GM12892 (cell line): ENCODE measurements around the gene HDAC4.

Experiments
- DNase-seq: peaks from one replicate; pipeline ENCODE4 v3.0.0; 2011; ENCODE audit not compliant: insufficient read length
- FAIRE-seq: peaks from 2 replicates; lab custom pipeline; 2011; peaks lifted over from hg19 to GRCh38; lab: Jason Lieb, UNC
- POLR2A ChIP-seq: IDR thresholded peaks from 2 replicates; pipeline ENCODE4 v1.6.1; 2011; ENCODE audit warnings: low read depth, low read length, control low read depth
- POLR2AphosphoS5 ChIP-seq: IDR thresholded peaks from 2 replicates; pipeline ENCODE4 v1.6.1; 2011; ENCODE audit warnings: low read depth, low read length, control low read depth
- TAF1 ChIP-seq: IDR thresholded peaks from 2 replicates; pipeline ENCODE4 v1.6.1; 2011; ENCODE audit warnings: low read depth, mild to moderate bottlenecking, control low read depth, low read length, borderline replicate concordance

The HDAC4 gene

GRCh38 chr2:239318790-239319661 lies 81.8 kb downstream of the HDAC4 start:
- DNase-seq, result no peak
- TF ChIP-seq TAF1, result 0 out of 2 replicates have a peak, but pooled peaks have one; percentile 15
- TF ChIP-seq POLR2AphosphoS5, result no peak
- TF ChIP-seq POLR2A, result no peak
- FAIRE-seq, result no peak

DNA sequence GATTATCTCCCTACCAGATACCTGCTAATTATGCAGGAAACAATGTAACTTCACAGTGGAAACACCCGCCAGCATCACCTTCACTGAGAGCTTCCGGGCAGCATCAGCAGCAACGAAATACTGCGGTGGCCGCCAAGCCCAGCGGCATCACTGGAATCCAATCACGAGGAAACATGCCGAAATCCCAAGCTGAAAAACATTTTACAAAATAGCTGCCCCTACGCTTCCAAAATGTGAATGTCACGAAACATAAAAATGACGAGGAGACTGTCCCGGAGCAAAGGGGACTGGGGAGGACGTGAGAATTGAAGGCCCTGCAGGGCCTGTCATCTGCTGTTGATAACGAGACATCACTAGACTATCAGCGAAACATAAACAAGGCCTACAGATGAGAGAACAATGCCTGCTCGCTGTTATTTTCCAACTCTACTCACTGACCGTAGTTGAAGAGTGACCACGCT lies 82.6 kb downstream of the HDAC4 start:
- DNase-seq, result no peak
- no peak for TF ChIP-seq TAF1
- no peak for TF ChIP-seq POLR2A
- TF ChIP-seq POLR2AphosphoS5, result no peak
- no peak for FAIRE-seq

GRCh38 chr2:239316562-239317465 lies 84.0 kb downstream of the HDAC4 start:
- TF ChIP-seq POLR2AphosphoS5, result no peak
- no peak for TF ChIP-seq POLR2A
- TF ChIP-seq TAF1, result no peak
- no peak for DNase-seq
- no peak for FAIRE-seq

DNA sequence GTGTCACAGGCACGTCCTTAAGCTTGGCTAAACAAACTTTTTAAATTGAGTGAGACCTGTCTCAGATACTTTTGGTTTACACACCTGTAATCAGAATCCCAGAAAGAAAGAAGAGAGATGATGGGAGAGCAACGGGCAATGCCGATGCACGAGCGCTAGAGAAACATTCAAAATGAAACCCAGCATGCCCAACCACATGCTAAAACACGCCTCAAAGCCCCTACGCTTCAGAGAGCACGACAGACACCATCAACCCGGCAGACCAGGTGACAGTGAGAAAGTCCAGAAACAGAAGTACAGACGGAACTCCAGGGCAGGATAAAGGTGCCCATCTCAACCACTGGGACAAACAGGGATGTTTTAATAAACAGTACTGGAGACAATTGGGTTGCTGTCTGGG lies 85.5 kb downstream of the HDAC4 start:
- DNase-seq, result no peak

GRCh38 chr2:239313776-239314175 lies 87.0 kb downstream of the HDAC4 start:
- DNase-seq (no peak), FAIRE-seq (no peak)
- TF ChIP-seq POLR2AphosphoS5 (no peak), POLR2A (no peak), TAF1 (no peak)

More for the DNA sequence above, 85.5 kb downstream of the HDAC4 start:
- TF ChIP-seq TAF1 (no peak), POLR2A (no peak), POLR2AphosphoS5 (no peak)
- FAIRE-seq, result no peak

DNA sequence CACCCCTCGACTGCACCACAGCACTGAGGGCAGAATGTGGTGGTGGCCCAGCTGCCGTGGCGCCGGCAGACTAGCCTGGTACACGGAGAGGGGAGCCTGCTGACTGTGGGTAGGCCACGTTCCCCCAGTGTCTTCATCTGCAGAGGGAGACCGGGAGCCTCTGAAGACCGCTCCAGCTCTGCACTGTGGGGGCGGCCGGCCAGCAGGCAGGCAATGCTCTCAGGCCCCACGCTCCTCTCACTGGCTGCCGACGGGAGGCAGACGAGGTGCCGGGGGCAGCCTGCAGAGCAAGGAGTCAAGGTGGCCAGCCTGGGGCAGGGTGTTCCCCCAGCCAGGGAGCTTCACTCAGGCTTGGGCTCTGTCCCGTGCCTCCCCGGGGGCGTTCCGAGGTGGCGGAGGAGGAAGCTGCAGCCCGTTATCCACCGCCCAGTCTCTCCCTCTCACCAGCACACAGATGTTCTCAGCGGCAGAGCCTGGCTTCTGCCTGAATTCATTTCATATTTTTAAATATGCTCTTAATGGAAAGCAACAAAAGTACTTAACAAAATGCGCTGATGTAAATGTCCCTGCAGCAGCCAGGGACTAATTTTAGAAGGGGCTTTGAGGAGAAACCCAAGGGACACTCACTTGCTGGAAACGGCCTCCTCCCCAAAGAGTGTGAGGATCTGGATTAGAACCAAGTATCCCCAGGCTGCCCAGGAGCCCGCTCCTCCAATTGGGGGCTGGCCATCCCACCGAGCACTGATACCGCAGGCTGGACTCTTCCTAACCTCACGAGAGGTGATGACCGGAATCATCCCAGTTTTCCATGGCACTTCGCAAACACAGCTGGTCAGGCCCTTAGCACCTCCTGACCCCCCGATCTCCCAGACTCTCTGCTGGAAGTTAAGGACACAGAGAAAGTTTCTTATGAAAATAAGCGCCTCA lies 87.8 kb downstream of the HDAC4 start:
- DNase-seq, result no peak
- no peak for FAIRE-seq
- TF ChIP-seq POLR2AphosphoS5, result no peak

DNA sequence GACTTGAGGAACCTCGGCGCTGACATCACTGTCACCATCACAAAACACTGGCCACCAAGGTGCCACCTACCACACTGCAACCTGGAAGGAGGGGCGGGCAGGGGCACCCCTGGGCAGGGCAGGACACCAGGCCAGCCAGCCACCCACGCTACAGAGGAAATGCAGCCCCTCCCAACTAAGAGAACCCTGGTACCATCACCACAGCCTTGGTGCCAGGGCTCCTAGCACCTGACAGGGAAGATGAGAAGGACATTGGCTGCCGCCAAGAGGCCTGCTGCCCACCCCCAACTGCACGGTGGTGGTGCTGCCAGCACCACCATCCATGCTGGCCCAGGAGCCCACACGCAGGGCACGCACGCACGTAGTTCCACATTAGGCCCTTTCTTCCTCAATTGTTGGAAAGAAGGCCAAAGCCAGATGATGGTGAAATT lies 88.7 kb downstream of the HDAC4 start:
- FAIRE-seq, result no peak
- no peak for DNase-seq
- no peak for TF ChIP-seq POLR2AphosphoS5
- no peak for TF ChIP-seq TAF1
- no peak for TF ChIP-seq POLR2A

- DNase-seq, result no peak
- no peak for TF ChIP-seq POLR2AphosphoS5
- no peak for FAIRE-seq
These were observed 89.4 kb downstream of the HDAC4 start for GRCh38 chr2:239311132-239312040.

GRCh38 chr2:239310401-239311061 lies 90.3 kb downstream of the HDAC4 start:
- FAIRE-seq (no peak), DNase-seq (no peak)
- no peak for TF ChIP-seq TAF1
- no peak for TF ChIP-seq POLR2AphosphoS5
